ENCODE data around the gene HBE1.

The HBE1 gene

GRCh38 chr11:5233307-5233706 is 36.4 kb downstream of the HBE1 start:
- DNase-seq (ENCODE audit: low read depth) = no peak

DNA sequence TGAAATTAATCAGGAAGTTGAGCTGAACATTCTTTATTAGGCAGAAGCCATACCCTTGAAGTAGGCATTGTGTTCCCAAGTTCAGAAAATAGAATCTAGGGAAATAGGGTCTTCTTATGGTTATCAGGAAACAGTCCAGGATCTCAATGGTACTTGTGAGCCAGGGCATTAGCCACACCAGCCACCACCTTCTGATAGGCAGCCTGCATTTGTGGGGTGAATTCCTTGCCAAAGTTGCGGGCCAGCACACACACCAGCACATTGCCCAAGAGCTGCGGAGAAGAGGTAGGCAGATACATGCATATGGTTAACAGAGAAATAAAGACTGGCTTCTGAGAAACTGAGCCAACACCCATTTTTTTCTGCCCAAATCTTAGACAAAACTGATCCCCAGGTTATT is 36.9 kb downstream of the HBE1 start:
- DNase-seq (ENCODE audit: low read depth) = no peak

DNA sequence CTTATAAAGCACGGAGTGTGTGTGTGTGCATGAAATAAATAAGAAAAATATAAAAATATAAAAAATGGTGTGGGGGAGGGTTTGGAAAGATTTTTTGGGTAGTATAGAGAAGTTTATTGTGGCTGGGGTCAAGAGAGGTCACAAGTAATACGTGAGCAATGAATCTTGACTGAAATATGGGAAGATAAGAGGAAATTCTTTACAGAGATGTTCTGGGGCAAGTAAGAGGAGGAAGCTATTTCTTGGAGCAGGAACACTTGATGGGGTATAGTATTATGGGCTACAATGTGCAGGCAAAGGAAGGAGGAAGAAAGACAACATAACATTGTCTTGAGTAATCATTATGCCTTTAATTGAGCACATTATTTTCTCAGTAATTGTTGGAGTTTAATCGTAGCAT is 37.6 kb downstream of the HBE1 start:
- DNase-seq (ENCODE audit: low read depth) = no peak

- DNase-seq (ENCODE audit: low read depth) = no peak
Measured at GRCh38 chr11:5231111-5231510, 38.6 kb downstream of the HBE1 start.

- DNase-seq (ENCODE audit: low read depth) = no peak
Measured at GRCh38 chr11:5230266-5230665, 39.5 kb downstream of the HBE1 start.

DNA sequence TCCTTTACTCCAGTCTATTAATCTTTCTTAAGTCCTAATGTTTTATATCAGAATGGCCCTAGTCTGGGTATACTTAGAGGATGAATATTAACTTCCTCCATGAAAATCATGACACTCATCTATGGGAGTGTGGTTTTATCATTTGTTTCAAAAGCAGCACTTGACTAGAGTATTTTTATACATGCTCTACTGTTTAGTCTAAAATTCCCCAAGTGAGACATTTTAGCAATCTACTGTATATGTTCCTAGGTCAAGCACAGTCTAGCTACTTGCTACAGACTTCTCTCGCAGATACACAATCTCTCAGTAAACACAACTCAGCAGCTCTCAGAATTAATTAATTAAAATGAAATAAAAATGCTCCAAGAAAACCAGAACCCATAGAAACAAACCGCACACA is 39.9 kb downstream of the HBE1 start:
- no peak for DNase-seq (ENCODE audit: low read depth)

GRCh38 chr11:5229356-5229755 is 40.4 kb downstream of the HBE1 start:
- DNase-seq (ENCODE audit: low read depth) = no peak

GRCh38 chr11:5228124-5228523 is 41.6 kb downstream of the HBE1 start:
- DNase-seq (ENCODE audit: low read depth) = no peak

DNA sequence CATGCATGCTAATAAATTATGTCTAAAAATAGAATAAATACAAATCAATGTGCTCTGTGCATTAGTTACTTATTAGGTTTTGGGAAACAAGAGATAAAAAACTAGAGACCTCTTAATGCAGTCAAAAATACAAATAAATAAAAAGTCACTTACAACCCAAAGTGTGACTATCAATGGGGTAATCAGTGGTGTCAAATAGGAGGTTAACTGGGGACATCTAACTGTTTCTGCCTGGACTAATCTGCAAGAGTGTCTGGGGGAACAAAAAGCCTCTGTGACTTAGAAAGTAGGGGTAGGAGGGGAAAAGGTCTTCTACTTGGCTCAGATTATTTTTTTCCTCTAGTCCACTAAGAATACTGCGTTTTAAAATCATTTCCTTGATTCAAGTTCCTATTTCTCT is 42.1 kb downstream of the HBE1 start:
- DNase-seq (ENCODE audit: low read depth) = no peak

DNA sequence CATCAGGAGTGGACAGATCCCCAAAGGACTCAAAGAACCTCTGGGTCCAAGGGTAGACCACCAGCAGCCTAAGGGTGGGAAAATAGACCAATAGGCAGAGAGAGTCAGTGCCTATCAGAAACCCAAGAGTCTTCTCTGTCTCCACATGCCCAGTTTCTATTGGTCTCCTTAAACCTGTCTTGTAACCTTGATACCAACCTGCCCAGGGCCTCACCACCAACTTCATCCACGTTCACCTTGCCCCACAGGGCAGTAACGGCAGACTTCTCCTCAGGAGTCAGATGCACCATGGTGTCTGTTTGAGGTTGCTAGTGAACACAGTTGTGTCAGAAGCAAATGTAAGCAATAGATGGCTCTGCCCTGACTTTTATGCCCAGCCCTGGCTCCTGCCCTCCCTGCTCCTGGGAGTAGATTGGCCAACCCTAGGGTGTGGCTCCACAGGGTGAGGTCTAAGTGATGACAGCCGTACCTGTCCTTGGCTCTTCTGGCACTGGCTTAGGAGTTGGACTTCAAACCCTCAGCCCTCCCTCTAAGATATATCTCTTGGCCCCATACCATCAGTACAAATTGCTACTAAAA is 42.9 kb downstream of the HBE1 start, which contains the start of gene HBB:
Gene HBB (minus strand): TSS at position 340 of the 579 bp plus-strand sequence. CDS start 50 bp downstream, at position 290.
- DNase-seq (ENCODE audit: low read depth) = no peak

DNA sequence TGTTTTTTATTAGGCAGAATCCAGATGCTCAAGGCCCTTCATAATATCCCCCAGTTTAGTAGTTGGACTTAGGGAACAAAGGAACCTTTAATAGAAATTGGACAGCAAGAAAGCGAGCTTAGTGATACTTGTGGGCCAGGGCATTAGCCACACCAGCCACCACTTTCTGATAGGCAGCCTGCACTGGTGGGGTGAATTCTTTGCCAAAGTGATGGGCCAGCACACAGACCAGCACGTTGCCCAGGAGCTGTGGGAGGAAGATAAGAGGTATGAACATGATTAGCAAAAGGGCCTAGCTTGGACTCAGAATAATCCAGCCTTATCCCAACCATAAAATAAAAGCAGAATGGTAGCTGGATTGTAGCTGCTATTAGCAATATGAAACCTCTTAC is 44.3 kb downstream of the HBE1 start:
- no peak for DNase-seq (ENCODE audit: low read depth)

DNA sequence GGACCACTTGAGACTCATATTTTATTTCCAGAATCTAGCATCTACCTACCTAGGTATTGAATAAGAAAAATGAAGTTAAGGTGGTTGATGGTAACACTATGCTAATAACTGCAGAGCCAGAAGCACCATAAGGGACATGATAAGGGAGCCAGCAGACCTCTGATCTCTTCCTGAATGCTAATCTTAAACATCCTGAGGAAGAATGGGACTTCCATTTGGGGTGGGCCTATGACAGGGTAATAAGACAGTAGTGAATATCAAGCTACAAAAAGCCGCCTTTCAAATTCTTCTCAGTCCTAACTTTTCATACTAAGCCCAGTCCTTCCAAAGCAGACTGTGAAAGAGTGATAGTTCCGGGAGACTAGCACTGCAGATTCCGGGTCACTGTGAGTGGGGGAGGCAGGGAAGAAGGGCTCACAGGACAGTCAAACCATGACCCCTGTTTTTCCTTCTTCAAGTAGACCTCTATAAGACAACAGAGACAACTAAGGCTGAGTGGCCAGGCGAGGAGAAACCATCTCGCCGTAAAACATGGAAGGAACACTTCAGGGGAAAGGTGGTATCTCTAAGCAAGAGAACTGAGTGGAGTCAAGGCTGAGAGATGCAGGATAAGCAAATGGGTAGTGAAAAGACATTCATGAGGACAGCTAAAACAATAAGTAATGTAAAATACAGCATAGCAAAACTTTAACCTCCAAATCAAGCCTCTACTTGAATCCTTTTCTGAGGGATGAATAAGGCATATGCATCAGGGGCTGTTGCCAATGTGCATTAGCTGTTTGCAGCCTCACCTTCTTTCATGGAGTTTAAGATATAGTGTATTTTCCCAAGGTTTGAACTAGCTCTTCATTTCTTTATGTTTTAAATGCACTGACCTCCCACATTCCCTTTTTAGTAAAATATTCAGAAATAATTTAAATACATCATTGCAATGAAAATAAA is 44.9 kb downstream of the HBE1 start:
- DNase-seq (ENCODE audit: low read depth) = no peak

DNA sequence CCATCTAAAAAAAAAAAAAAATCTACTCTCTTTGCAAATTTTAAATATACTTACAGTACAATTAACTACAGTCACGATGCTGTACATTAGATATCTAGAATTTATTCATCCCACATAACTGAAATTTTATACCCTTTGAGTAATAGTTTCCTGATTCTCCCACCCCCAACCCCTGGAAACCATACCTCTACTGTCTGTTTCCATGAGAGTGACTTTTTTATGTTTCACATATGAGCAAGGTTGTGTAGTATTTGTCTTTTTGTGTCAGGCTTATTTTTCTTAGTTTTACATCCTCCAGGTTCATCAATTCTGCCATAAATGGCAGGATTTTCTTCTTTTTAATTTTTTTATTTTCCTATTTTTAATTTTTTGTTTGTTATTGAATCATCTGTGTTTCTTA is 46.1 kb downstream of the HBE1 start:
- DNase-seq (ENCODE audit: low read depth) = no peak

- no peak for DNase-seq (ENCODE audit: low read depth)
Measured at GRCh38 chr11:5223146-5223545, 46.6 kb downstream of the HBE1 start.
